ENCODE results near the gene LRFN2. TPM values are rescaled to one million over a fixed set of nuclear protein-coding genes. Genes with fewer than 3 reads are reported as not detected.

Gene LRFN2
- total and polyA plus RNA-seq, 2 donors from 2014 or later, result not detected

- Histone ChIP-seq H3K4me3 (ENCODE audit: low read length in 3 of 3) (no peak overlapping the region), H3K27me3 (ENCODE audit: control insufficient read depth, insufficient read depth, low read length) (no peaks in the 10 kb centered on the region), H3K36me3 (ENCODE audit: control insufficient read depth in 2 of 3, insufficient read depth in 3 of 3, low read length in 3 of 3) (no peaks in the 10 kb centered on the region), H3K27ac (ENCODE audit: low read depth in 2 of 2, low read length in 2 of 2) (no peak overlapping the region), H3K9ac (ENCODE audit: low read length in 3 of 3) (no peak overlapping the region), H3K9me3 (ENCODE audit: control insufficient read depth in 2 of 3, insufficient read depth in 1 of 3, low read length in 3 of 3) (no peaks in the 10 kb centered on the region), H3K4me1 (ENCODE audit: control insufficient read depth in 2 of 3, insufficient read depth in 2 of 3, low read depth in 1 of 3, low read length in 3 of 3) (no peaks in the 10 kb centered on the region)
- FAIRE-seq, result no peak
- TF ChIP-seq, protein P1, sequence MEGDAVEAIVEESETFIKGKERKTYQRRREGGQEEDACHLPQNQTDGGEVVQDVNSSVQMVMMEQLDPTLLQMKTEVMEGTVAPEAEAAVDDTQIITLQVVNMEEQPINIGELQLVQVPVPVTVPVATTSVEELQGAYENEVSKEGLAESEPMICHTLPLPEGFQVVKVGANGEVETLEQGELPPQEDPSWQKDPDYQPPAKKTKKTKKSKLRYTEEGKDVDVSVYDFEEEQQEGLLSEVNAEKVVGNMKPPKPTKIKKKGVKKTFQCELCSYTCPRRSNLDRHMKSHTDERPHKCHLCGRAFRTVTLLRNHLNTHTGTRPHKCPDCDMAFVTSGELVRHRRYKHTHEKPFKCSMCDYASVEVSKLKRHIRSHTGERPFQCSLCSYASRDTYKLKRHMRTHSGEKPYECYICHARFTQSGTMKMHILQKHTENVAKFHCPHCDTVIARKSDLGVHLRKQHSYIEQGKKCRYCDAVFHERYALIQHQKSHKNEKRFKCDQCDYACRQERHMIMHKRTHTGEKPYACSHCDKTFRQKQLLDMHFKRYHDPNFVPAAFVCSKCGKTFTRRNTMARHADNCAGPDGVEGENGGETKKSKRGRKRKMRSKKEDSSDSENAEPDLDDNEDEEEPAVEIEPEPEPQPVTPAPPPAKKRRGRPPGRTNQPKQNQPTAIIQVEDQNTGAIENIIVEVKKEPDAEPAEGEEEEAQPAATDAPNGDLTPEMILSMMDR (IDR thresholded peaks at IDR 0.05; ENCODE audit: borderline replicate concordance, extremely low read depth, insufficient read depth), result no peak
- DNase-seq, result peak in 4 of 5 donors; percentile 61 to 87 (median 78)
- intact Hi-C loops (cut with DNase I), result no loop called here
Observed at GRCh38 chr6:40599555-40599954, 12.4 kb upstream of the LRFN2 start.

DNA sequence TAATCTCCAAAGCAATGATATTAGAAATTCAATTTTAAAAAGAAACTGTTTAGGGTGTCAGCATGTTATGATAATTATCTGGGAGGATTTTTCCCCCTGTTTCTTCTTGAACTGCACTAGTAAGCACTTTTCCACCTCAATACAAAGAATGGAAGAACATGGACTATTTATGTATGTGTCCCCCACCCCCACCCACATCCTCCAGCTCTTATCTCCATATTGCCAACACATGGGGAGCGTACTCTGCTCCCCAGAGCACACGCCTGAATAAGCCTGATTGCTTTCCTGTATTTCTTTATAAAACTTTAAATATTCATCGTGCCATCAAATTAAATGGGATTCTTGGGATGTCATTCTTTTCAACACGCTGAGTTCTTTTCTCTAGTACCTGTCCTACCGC lies 11.4 kb upstream of the LRFN2 start:
- Histone ChIP-seq H3K4me3 (ENCODE audit: low read length in 3 of 3) (no peak overlapping the region), H3K9me3 (ENCODE audit: control insufficient read depth in 2 of 3, insufficient read depth in 1 of 3, low read length in 3 of 3) (no peaks in the 10 kb centered on the region), H3K9ac (ENCODE audit: low read length in 3 of 3) (no peak overlapping the region), H3K36me3 (ENCODE audit: control insufficient read depth in 2 of 3, insufficient read depth in 3 of 3, low read length in 3 of 3) (no peaks in the 10 kb centered on the region), H3K27ac (ENCODE audit: low read depth in 2 of 2, low read length in 2 of 2) (no peak overlapping the region), H3K27me3 (ENCODE audit: control insufficient read depth, insufficient read depth, low read length) (no peaks in the 10 kb centered on the region), H3K4me1 (ENCODE audit: control insufficient read depth in 2 of 3, insufficient read depth in 2 of 3, low read depth in 1 of 3, low read length in 3 of 3) (no peaks in the 10 kb centered on the region)
- FAIRE-seq (no peak), DNase-seq (no peak)
- TF ChIP-seq, protein P1 (IDR thresholded peaks at IDR 0.05; ENCODE audit: borderline replicate concordance, extremely low read depth, insufficient read depth), result no peak
- intact Hi-C loops (cut with DNase I), result no loop called here

- no peaks in the 10 kb centered on the region for H3K4me1 ChIP-seq (ENCODE audit: control insufficient read depth in 2 of 3, insufficient read depth in 2 of 3, low read depth in 1 of 3, low read length in 3 of 3)
- H3K36me3 ChIP-seq (ENCODE audit: control insufficient read depth in 2 of 3, insufficient read depth in 3 of 3, low read length in 3 of 3), result no peaks in the 10 kb centered on the region
- no peak overlapping the region for H3K4me3 ChIP-seq (ENCODE audit: low read length in 3 of 3)
- H3K9ac ChIP-seq (ENCODE audit: low read length in 3 of 3), result no peak overlapping the region
- no peaks in the 10 kb centered on the region for H3K9me3 ChIP-seq (ENCODE audit: control insufficient read depth in 2 of 3, insufficient read depth in 1 of 3, low read length in 3 of 3)
- H3K27me3 ChIP-seq (ENCODE audit: control insufficient read depth, insufficient read depth, low read length), result no peaks in the 10 kb centered on the region
- TF ChIP-seq, protein P1 (IDR thresholded peaks at IDR 0.05; ENCODE audit: borderline replicate concordance, extremely low read depth, insufficient read depth), result no peak
- DNase-seq, result no peak
- no peak overlapping the region for H3K27ac ChIP-seq (ENCODE audit: low read depth in 2 of 2, low read length in 2 of 2)
- intact Hi-C loops (cut with DNase I), result no loop called here
- no peak for FAIRE-seq
Observed at GRCh38 chr6:40597301-40597700, 10.1 kb upstream of the LRFN2 start.

- TF ChIP-seq, protein P1 (IDR thresholded peaks at IDR 0.05; ENCODE audit: borderline replicate concordance, extremely low read depth, insufficient read depth), result no peak
- H3K9me3 ChIP-seq (ENCODE audit: control insufficient read depth in 2 of 3, insufficient read depth in 1 of 3, low read length in 3 of 3), result no peaks in the 10 kb centered on the region
- intact Hi-C loops (cut with DNase I), result no loop called here
- peaks cover 5% of the 10 kb centered on the region for H3K27me3 ChIP-seq (ENCODE audit: control insufficient read depth, insufficient read depth, low read length)
- no peaks in the 10 kb centered on the region for H3K36me3 ChIP-seq (ENCODE audit: control insufficient read depth in 2 of 3, insufficient read depth in 3 of 3, low read length in 3 of 3)
- FAIRE-seq (no peak), DNase-seq (no peak)
- no peak overlapping the region for H3K27ac ChIP-seq (ENCODE audit: low read depth in 2 of 2, low read length in 2 of 2)
- peak overlapping the region in 1 of 3 donors; percentile 63 for H3K4me3 ChIP-seq (ENCODE audit: low read length in 3 of 3)
- peaks cover 0 to 6% (median 4%) of the 10 kb centered on the region in 3 donors for H3K4me1 ChIP-seq (ENCODE audit: control insufficient read depth in 2 of 3, insufficient read depth in 2 of 3, low read depth in 1 of 3, low read length in 3 of 3)
- no peak overlapping the region for H3K9ac ChIP-seq (ENCODE audit: low read length in 3 of 3)
Observed at GRCh38 chr6:40588480-40588879, 1.3 kb upstream of the LRFN2 start.

All from kidney (tissue), 14 donors.